PFSK-1 (cell line): ENCODE measurements around the gene DNAJC30.

Experiments used
- FOXP2 ChIP-seq: optimal IDR thresholded peaks from 2 replicates; pipeline ENCODE3; 2011; ENCODE audit warnings: borderline replicate concordance, control low read depth, inconsistent platforms; ENCODE audit not compliant: insufficient read depth; ENCODE audit errors: extremely low read length, extremely low read depth
- POLR2AphosphoS5 ChIP-seq: IDR thresholded peaks from 2 replicates; pipeline ENCODE4 v1.6.1; 2012; ENCODE audit warnings: low read depth, mild to moderate bottlenecking, control low read depth, low read length, moderate library complexity
- REST ChIP-seq, 2 experiments: IDR thresholded peaks; 2 replicates each; pipeline versions ENCODE4 v1.6.1 to v1.8.0; 2011 to 2012; ENCODE audit warnings: low read depth in 2 of 2, low read length in 2 of 2, control low read depth in 1 of 2, inconsistent platforms in 1 of 2, mild to moderate bottlenecking in 1 of 2, moderate library complexity in 1 of 2; ENCODE audit not compliant: insufficient read depth in 1 of 2
- SIN3A ChIP-seq: IDR thresholded peaks from 2 replicates; pipeline ENCODE4 v1.6.1; 2012; ENCODE audit warnings: mild to moderate bottlenecking, low read length, moderate library complexity, borderline replicate concordance; ENCODE audit not compliant: insufficient read depth
- TAF1 ChIP-seq: IDR thresholded peaks from 2 replicates; pipeline ENCODE4 v1.6.1; 2012; ENCODE audit warnings: low read length, control low read depth, borderline replicate concordance; ENCODE audit not compliant: insufficient read depth

GRCh38 chr7:73648593-73649332, 34.5 kb downstream of the DNAJC30 start:
- no peak for TF ChIP-seq TAF1
- TF ChIP-seq SIN3A = no peak
- no peak for TF ChIP-seq POLR2AphosphoS5
- TF ChIP-seq REST (IDR thresholded peaks at IDR 0.05; ENCODE audit: insufficient read depth in 1 of 2, low read depth in 2 of 2, low read length in 2 of 2) = no peak
- no peak for TF ChIP-seq FOXP2
